GM19328 (cell line): ENCODE measurements around the gene CYB5A.
"Not testable (repeated sequence)": the region's sequence is repeated elsewhere in the genome, so short reads cannot be mapped to it uniquely, and the experiment has no call there.

Experiments used
- ATAC-seq: cut with Tn5 transposase; IDR thresholded peaks from one replicate; pipeline ENCODE4 v1.9.1; 2021; ENCODE audit warnings: mild to moderate bottlenecking, moderate library complexity; ENCODE audit not compliant: unreplicated experiment

CYB5A gene

GRCh38 chr18:74299162-74299561 lies 7.4 kb upstream of the CYB5A start:
- ATAC-seq: no peak

- ATAC-seq: no peak
Measured at GRCh38 chr18:74294526-74294925, 2.8 kb upstream of the CYB5A start.

GRCh38 chr18:74292982-74293381 lies 1.2 kb upstream of the CYB5A start:
- not testable (repeated sequence) for ATAC-seq

- ATAC-seq: no peak
Measured at GRCh38 chr18:74292541-74292858, 737 bp upstream of the CYB5A start.

GRCh38 chr18:74291472-74291770 lies 342 bp downstream of the CYB5A start:
- ATAC-seq: no peak

GRCh38 chr18:74290794-74291471 lies 830 bp downstream of the CYB5A start:
- no peak for ATAC-seq

GRCh38 chr18:74290021-74290420 lies 1.7 kb downstream of the CYB5A start:
- no peak for ATAC-seq

- no peak for ATAC-seq
Measured at GRCh38 chr18:74289137-74289536, 2.6 kb downstream of the CYB5A start.

- ATAC-seq: no peak
Measured at GRCh38 chr18:74288730-74289129, 3.0 kb downstream of the CYB5A start.

GRCh38 chr18:74288041-74288440 lies 3.7 kb downstream of the CYB5A start:
- ATAC-seq: no peak

GRCh38 chr18:74286856-74287255 lies 4.9 kb downstream of the CYB5A start:
- no peak for ATAC-seq

GRCh38 chr18:74286106-74286855 lies 5.5 kb downstream of the CYB5A start:
- no peak for ATAC-seq

- ATAC-seq: not testable (repeated sequence)
Measured at GRCh38 chr18:74285583-74285982, 6.2 kb downstream of the CYB5A start.

GRCh38 chr18:74284980-74285355 lies 6.8 kb downstream of the CYB5A start:
- ATAC-seq: no peak

GRCh38 chr18:74284191-74284979 lies 7.4 kb downstream of the CYB5A start:
- ATAC-seq: no peak

GRCh38 chr18:74283646-74284045 lies 8.1 kb downstream of the CYB5A start:
- ATAC-seq: no peak

- no peak for ATAC-seq
Measured at GRCh38 chr18:74282755-74283554, 8.8 kb downstream of the CYB5A start.

- ATAC-seq: no peak
Measured at GRCh38 chr18:74281980-74282754, 9.6 kb downstream of the CYB5A start.

GRCh38 chr18:74281011-74281979 lies 10.5 kb downstream of the CYB5A start:
- ATAC-seq: no peak
